PC-3 (cell line): ENCODE measurements around the gene ADGRV1.

Experiments used
- CTCF ChIP-seq: fragments of 300-600 bp; sonication (generic); conservative IDR thresholded peaks from 2 replicates; pipeline ENCODE4 v1.5.1; 2017; ENCODE audit warnings: antibody characterized with exemption, low read depth, mild to moderate bottlenecking, low read length
- EZH2 ChIP-seq: fragments of 300-600 bp; sonication (generic); IDR thresholded peaks from one replicate; pipeline ENCODE4 v1.6.1; 2017; ENCODE audit warnings: antibody characterized with exemption, mild to moderate bottlenecking, low read length; ENCODE audit not compliant: unreplicated experiment

- no peak for TF ChIP-seq EZH2
- TF ChIP-seq CTCF = no peak
Observed at GRCh38 chr5:90530736-90531487, 27.7 kb upstream of the ADGRV1 start.
